Measurements from ENCODE around the gene CSTPP1. TPM values are rescaled to one million over a fixed set of nuclear protein-coding genes. Genes with fewer than 3 reads are reported as not detected.
"Not testable (repeated sequence)": the region's sequence is repeated elsewhere in the genome, so short reads cannot be mapped to it uniquely, and the experiment has no call there.

The CSTPP1 gene
- total RNA-seq, 1 donor from 2014 or later = 32.7 TPM

- no peak for DNase-seq (ENCODE audit: low spot score)
- Histone ChIP-seq H3K4me1 (no peaks in the 10 kb centered on the region), H3K4me3 (no peak overlapping the region), H2AFZ (replicated peaks) (no peak overlapping the region), H3K9me3 (ENCODE audit: low read depth) (no peaks in the 10 kb centered on the region), H3K27me3 (no peaks in the 10 kb centered on the region), H3F3A (ENCODE audit: low read depth) (peaks cover 7% of the 10 kb centered on the region), H3K9ac (no peak overlapping the region), H3K36me3 (no peaks in the 10 kb centered on the region), H4K20me1 (ENCODE audit: low read depth) (no peaks in the 10 kb centered on the region), H3K27ac (no peak overlapping the region), H3K4me2 (no peak overlapping the region), H3K79me2 (ENCODE audit: low read depth) (no peaks in the 10 kb centered on the region)
- H3K27ac Mint-ChIP-seq = no peak overlapping the region
- peaks cover 3% of the 10 kb centered on the region for H3K36me3 Mint-ChIP-seq
- no peak overlapping the region for H3K4me3 Mint-ChIP-seq
- H3K9me3 Mint-ChIP-seq = no peaks in the 10 kb centered on the region
- no peaks in the 10 kb centered on the region for H3K4me1 Mint-ChIP-seq
- no peaks in the 10 kb centered on the region for H3K27me3 Mint-ChIP-seq (ENCODE audit: insufficient read depth, low read depth)
- no peak for TF ChIP-seq EZH2phosphoT487 (IDR thresholded peaks at IDR 0.05)
- TF ChIP-seq EZH2 (IDR thresholded peaks at IDR 0.05) = no peak
Observed at GRCh38 chr11:47078751-47079521, 142.4 kb downstream of the CSTPP1 start.

GRCh38 chr11:47080775-47081174 lies 144.2 kb downstream of the CSTPP1 start:
- not testable (repeated sequence) for H4K20me1 ChIP-seq (ENCODE audit: low read depth); H3K27ac Mint-ChIP-seq; H3K27me3 ChIP-seq

GRCh38 chr11:47083913-47084312 lies 147.4 kb downstream of the CSTPP1 start:
- H3K9me3 ChIP-seq (ENCODE audit: low read depth) = no peaks in the 10 kb centered on the region
- H3K4me3 ChIP-seq = no peak overlapping the region
- no peak overlapping the region for H3K9ac ChIP-seq
- no peaks in the 10 kb centered on the region for H3K79me2 ChIP-seq (ENCODE audit: low read depth)
- no peak for DNase-seq (ENCODE audit: low spot score)
- no peaks in the 10 kb centered on the region for H3K36me3 Mint-ChIP-seq
- H3K27ac ChIP-seq = no peak overlapping the region
- no peaks in the 10 kb centered on the region for H3K4me1 ChIP-seq
- no peaks in the 10 kb centered on the region for H3K27me3 ChIP-seq
- peaks cover 1% of the 10 kb centered on the region for H3K4me1 Mint-ChIP-seq
- no peaks in the 10 kb centered on the region for H4K20me1 ChIP-seq (ENCODE audit: low read depth)
- H3K9me3 Mint-ChIP-seq = no peaks in the 10 kb centered on the region
- H3K27me3 Mint-ChIP-seq (ENCODE audit: insufficient read depth, low read depth) = peaks cover 1% of the 10 kb centered on the region
- TF ChIP-seq EZH2 (IDR thresholded peaks at IDR 0.05) (no peak), CTCF (IDR thresholded peaks at IDR 0.05) (no peak), EZH2phosphoT487 (IDR thresholded peaks at IDR 0.05) (no peak)
- H2AFZ ChIP-seq (replicated peaks) = no peak overlapping the region
- H3F3A ChIP-seq (ENCODE audit: low read depth) = peaks cover 3% of the 10 kb centered on the region
- no peak overlapping the region for H3K27ac Mint-ChIP-seq
- no peak overlapping the region for H3K4me3 Mint-ChIP-seq
- H3K36me3 ChIP-seq = no peaks in the 10 kb centered on the region
- no peak overlapping the region for H3K4me2 ChIP-seq

More at GRCh38 chr11:47080775-47081174, 144.2 kb downstream of the CSTPP1 start:
- H3K9ac ChIP-seq; H3K4me1 ChIP-seq; H3K9me3 ChIP-seq (ENCODE audit: low read depth); H3K36me3 ChIP-seq; H3K9me3 Mint-ChIP-seq; H3K4me3 ChIP-seq; H2AFZ ChIP-seq (replicated peaks); H3K4me2 ChIP-seq; H3K36me3 Mint-ChIP-seq; H3K4me3 Mint-ChIP-seq; H3F3A ChIP-seq (ENCODE audit: low read depth); H3K4me1 Mint-ChIP-seq; H3K27me3 Mint-ChIP-seq (ENCODE audit: insufficient read depth, low read depth); H3K79me2 ChIP-seq (ENCODE audit: low read depth); H3K27ac ChIP-seq; DNase-seq (ENCODE audit: low spot score): not testable (repeated sequence)

GRCh38 chr11:47087801-47088200 lies 151.2 kb downstream of the CSTPP1 start:
- Mint-ChIP-seq H3K4me1 (peaks cover 4% of the 10 kb centered on the region), H3K9me3 (peaks cover 7% of the 10 kb centered on the region), H3K27ac (no peak overlapping the region), H3K4me3 (no peak overlapping the region), H3K27me3 (ENCODE audit: insufficient read depth, low read depth) (peaks cover 2% of the 10 kb centered on the region), H3K36me3 (peaks cover 10% of the 10 kb centered on the region)
- no peaks in the 10 kb centered on the region for H3K27me3 ChIP-seq
- H3K27ac ChIP-seq = no peak overlapping the region
- no peak overlapping the region for H3K4me2 ChIP-seq
- no peak for DNase-seq (ENCODE audit: low spot score)
- no peak overlapping the region for H3K4me3 ChIP-seq
- H3F3A ChIP-seq (ENCODE audit: low read depth) = no peaks in the 10 kb centered on the region
- H2AFZ ChIP-seq (replicated peaks) = no peak overlapping the region
- H3K9ac ChIP-seq = no peak overlapping the region
- H3K9me3 ChIP-seq (ENCODE audit: low read depth) = no peaks in the 10 kb centered on the region
- no peaks in the 10 kb centered on the region for H3K36me3 ChIP-seq
- TF ChIP-seq EZH2phosphoT487 (IDR thresholded peaks at IDR 0.05) = no peak
- TF ChIP-seq CTCF (IDR thresholded peaks at IDR 0.05) = no peak
- no peak for TF ChIP-seq EZH2 (IDR thresholded peaks at IDR 0.05)
- no peaks in the 10 kb centered on the region for H4K20me1 ChIP-seq (ENCODE audit: low read depth)
- H3K79me2 ChIP-seq (ENCODE audit: low read depth) = no peaks in the 10 kb centered on the region
- no peaks in the 10 kb centered on the region for H3K4me1 ChIP-seq
